Body of pancreas (tissue), 4 donors: Measurements from ENCODE around the gene C11orf52.

ENCODE experiments used
- CTCF ChIP-seq, 7 experiments: fragments of 450-650 bp in 4 of 7; fragments of 200-600 bp in 3 of 7; sonication (generic) in 3 of 7; IDR thresholded peaks; one replicate each; pipeline ENCODE4 v1.5.1; 2016 to 2019; ENCODE audit warnings: antibody characterized with exemption in 7 of 7
- POLR2A ChIP-seq, 3 donors: fragments of 450-650 bp; IDR thresholded peaks; one replicate each; pipeline ENCODE4 v1.6.1; 2016; ENCODE audit warnings: antibody characterized with exemption in 3 of 3, mild to moderate bottlenecking in 2 of 3

- no peak for TF ChIP-seq CTCF (IDR thresholded peaks at IDR 0.05)
- no peak for TF ChIP-seq POLR2A (IDR thresholded peaks at IDR 0.05)
Observed at GRCh38 chr11:111934306-111934705, 15.6 kb downstream of the C11orf52 start.
